Heart left ventricle (tissue), 13 donors: ENCODE results near the gene FKBP5.

ENCODE experiments used
- POLR2A ChIP-seq, 2 donors: fragments of 450-650 bp; IDR thresholded peaks; one replicate each; pipeline ENCODE4 v1.6.1; 2017; ENCODE audit warnings: antibody characterized with exemption in 2 of 2, mild to moderate bottlenecking in 2 of 2, moderate library complexity in 2 of 2
- TF ChIP-seq, protein P1 (sequence below), 12 donors: fragments of 200-600 bp; sonication (generic) in 4 of 12; IDR thresholded peaks; one replicate each; pipeline versions ENCODE4 v1.5.0 to v1.8.0; 2018 to 2022; ENCODE audit warnings: antibody characterized with exemption in 12 of 12, mild to moderate bottlenecking in 5 of 12
- donor health status: ischemic (EF 13 %, LVEDD 7.1; RV severe dilation, severe dysfunction).
- donor health status: DM: no; HTN: yes; CAD: no.
- donor health status: DM: no; HTN: no; CAD: no.
- donor health status: ischemic (EF 25% LVEDD 6.9; RV normal size, moderate dysfunction).
- donor health status: ischemic (EF 25% LVEDD 5.7; RV mildly dilated, moderate dysfunction).
- donor health status: ischemic (EF 35%, LVEDD 5.7; RV mildly dilated, moderate dysfunction).
- donor health status: nonischemic (EF 11% LVEDD 7.7; RV severe dilation, severe dysfunction).
- donor health status: DM: yes; HTN: yes; CAD: no.
- donor health status: PGD.
- donor health status: ischemic (EF 29% LVEDD 5.4; RV normal size, mild dysfunction).
- donor health status: nonischemic (EF 23%, LVEDD 6.1; RV moderate dilation, normal function).

- TF ChIP-seq, protein P1, sequence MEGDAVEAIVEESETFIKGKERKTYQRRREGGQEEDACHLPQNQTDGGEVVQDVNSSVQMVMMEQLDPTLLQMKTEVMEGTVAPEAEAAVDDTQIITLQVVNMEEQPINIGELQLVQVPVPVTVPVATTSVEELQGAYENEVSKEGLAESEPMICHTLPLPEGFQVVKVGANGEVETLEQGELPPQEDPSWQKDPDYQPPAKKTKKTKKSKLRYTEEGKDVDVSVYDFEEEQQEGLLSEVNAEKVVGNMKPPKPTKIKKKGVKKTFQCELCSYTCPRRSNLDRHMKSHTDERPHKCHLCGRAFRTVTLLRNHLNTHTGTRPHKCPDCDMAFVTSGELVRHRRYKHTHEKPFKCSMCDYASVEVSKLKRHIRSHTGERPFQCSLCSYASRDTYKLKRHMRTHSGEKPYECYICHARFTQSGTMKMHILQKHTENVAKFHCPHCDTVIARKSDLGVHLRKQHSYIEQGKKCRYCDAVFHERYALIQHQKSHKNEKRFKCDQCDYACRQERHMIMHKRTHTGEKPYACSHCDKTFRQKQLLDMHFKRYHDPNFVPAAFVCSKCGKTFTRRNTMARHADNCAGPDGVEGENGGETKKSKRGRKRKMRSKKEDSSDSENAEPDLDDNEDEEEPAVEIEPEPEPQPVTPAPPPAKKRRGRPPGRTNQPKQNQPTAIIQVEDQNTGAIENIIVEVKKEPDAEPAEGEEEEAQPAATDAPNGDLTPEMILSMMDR (IDR thresholded peaks at IDR 0.05) = no peak
- no peak for TF ChIP-seq POLR2A (IDR thresholded peaks at IDR 0.05)
Observed at GRCh38 chr6:35596448-35597442, 92.0 kb downstream of the FKBP5 start.
